HEK293 (cell line): Measurements from ENCODE around the gene CACNA1G.
A peak's percentile ranks its signal among the peaks of the same experiment; 100 is the strongest.

ENCODE experiments used
- CTCF ChIA-PET: fragments of 350-600 bp; formaldehyde crosslinking; extraction: SDS; loops from one replicate; lab custom pipeline; 2021; ENCODE audit warnings: antibody characterized with exemption; lab: Yijun Ruan, JAX
- POLR2A ChIA-PET: fragments of 300-600 bp; formaldehyde crosslinking; extraction: SDS; loops from one replicate; lab custom pipeline; 2020; ENCODE audit warnings: antibody characterized with exemption, inconsistent platforms; lab: Yijun Ruan, JAX
- H3K27ac ChIP-seq: fragments of 200-500 bp; sonication (Bioruptor generic); 2 replicates; pipeline ENCODE4 v1.5.1; 2014; ENCODE audit warnings: low read depth, low read length, control low read depth, inconsistent platforms; ENCODE audit errors: extremely low read depth
- H3K36me3 ChIP-seq, 2 experiments: fragments of 200-500 bp in 1 of 2; sonication (Bioruptor generic) in 1 of 2; 1 replicate in 1 of 2; 2 replicates in 1 of 2; pipeline ENCODE4 v1.5.1; 2014 to 2017; ENCODE audit warnings: inconsistent platforms in 2 of 2, low read length in 2 of 2; ENCODE audit not compliant: control insufficient read depth in 2 of 2, insufficient read depth in 1 of 2
- H3K4me1 ChIP-seq: fragments of 200-500 bp; sonication (Bioruptor generic); 2 replicates; pipeline ENCODE4 v1.5.1; 2014; ENCODE audit warnings: mild to moderate bottlenecking, low read length, inconsistent platforms; ENCODE audit not compliant: control insufficient read depth, insufficient read depth
- H3K4me3 ChIP-seq: 2 replicates; pipeline ENCODE4 v1.5.1; 2011; ENCODE audit warnings: low read depth, mild to moderate bottlenecking, control low read depth, low read length, moderate library complexity
- H3K9me3 ChIP-seq: fragments of 200-500 bp; sonication (Bioruptor generic); 2 replicates; pipeline ENCODE4 v1.5.1; 2014; ENCODE audit warnings: low read depth, low read length, inconsistent platforms; ENCODE audit not compliant: control insufficient read depth, insufficient read depth
- KLF9 ChIP-seq: fragments of 450-650 bp; formaldehyde crosslinking; IDR thresholded peaks from 2 replicates; pipeline ENCODE4 v1.5.1; 2016; ENCODE audit warnings: missing biosample characterization, missing genetic modification characterization, low read depth
- SCRT1 ChIP-seq: fragments of 450-650 bp; formaldehyde crosslinking; IDR thresholded peaks from 2 replicates; pipeline ENCODE4 v1.5.1; 2016; ENCODE audit warnings: missing biosample characterization, missing genetic modification characterization, borderline replicate concordance
- ZNF214 ChIP-seq: fragments of 450-650 bp; formaldehyde crosslinking; IDR thresholded peaks from 2 replicates; pipeline ENCODE4 v1.5.1; 2017; ENCODE audit warnings: missing biosample characterization, mild to moderate bottlenecking, missing genetic modification characterization, borderline replicate concordance
- ZNF341 ChIP-seq: fragments of 450-650 bp; formaldehyde crosslinking; IDR thresholded peaks from 2 replicates; pipeline ENCODE4; 2016; ENCODE audit warnings: low read depth, missing biosample characterization, missing genetic modification characterization
- ZNF354C ChIP-seq: fragments of 450-650 bp; formaldehyde crosslinking; IDR thresholded peaks from 2 replicates; pipeline ENCODE4 v1.5.1; 2016; ENCODE audit warnings: missing biosample characterization, missing genetic modification characterization, low read depth, borderline replicate concordance
- ZNF514 ChIP-seq: fragments of 450-650 bp; formaldehyde crosslinking; IDR thresholded peaks from 2 replicates; pipeline ENCODE4 v1.5.1; 2016; ENCODE audit warnings: missing biosample characterization, missing genetic modification characterization
- ZNF544 ChIP-seq: fragments of 450-650 bp; formaldehyde crosslinking; IDR thresholded peaks from 2 replicates; pipeline ENCODE4 v1.5.0; 2017; ENCODE audit warnings: missing biosample characterization, missing genetic modification characterization
- ZNF548 ChIP-seq: fragments of 450-650 bp; formaldehyde crosslinking; IDR thresholded peaks from 2 replicates; pipeline ENCODE4 v1.5.1; 2016; ENCODE audit warnings: missing biosample characterization, missing genetic modification characterization
- ZNF843 ChIP-seq: fragments of 450-650 bp; formaldehyde crosslinking; IDR thresholded peaks from 2 replicates; pipeline ENCODE4 v1.5.1; 2016; ENCODE audit warnings: missing biosample characterization, missing genetic modification characterization
- ZSCAN23 ChIP-seq: fragments of 450-650 bp; formaldehyde crosslinking; IDR thresholded peaks from 2 replicates; pipeline ENCODE4 v1.5.1; 2016; ENCODE audit warnings: missing biosample characterization, missing genetic modification characterization
- TF ChIP-seq, protein P1 (sequence below): fragments of 450-650 bp; formaldehyde crosslinking; IDR thresholded peaks from 2 replicates; pipeline ENCODE4 v1.5.1; 2016; ENCODE audit warnings: missing biosample characterization, missing genetic modification characterization
- TF ChIP-seq, protein P2 (sequence below): fragments of 450-650 bp; formaldehyde crosslinking; IDR thresholded peaks from 2 replicates; pipeline ENCODE4 v1.5.1; 2016; ENCODE audit warnings: missing biosample characterization, missing genetic modification characterization
- TF ChIP-seq, protein P3 (sequence below): fragments of 450-650 bp; IDR thresholded peaks from 2 replicates; pipeline ENCODE4 v1.5.1; 2018; ENCODE audit warnings: missing biosample characterization, mild to moderate bottlenecking, missing genetic modification characterization
- TF ChIP-seq, protein P4 (sequence below): fragments of 450-650 bp; formaldehyde crosslinking; conservative IDR thresholded peaks from 2 replicates; pipeline ENCODE4 v1.5.1; 2016; ENCODE audit warnings: low read depth, missing biosample characterization, missing genetic modification characterization

Gene CACNA1G

DNA sequence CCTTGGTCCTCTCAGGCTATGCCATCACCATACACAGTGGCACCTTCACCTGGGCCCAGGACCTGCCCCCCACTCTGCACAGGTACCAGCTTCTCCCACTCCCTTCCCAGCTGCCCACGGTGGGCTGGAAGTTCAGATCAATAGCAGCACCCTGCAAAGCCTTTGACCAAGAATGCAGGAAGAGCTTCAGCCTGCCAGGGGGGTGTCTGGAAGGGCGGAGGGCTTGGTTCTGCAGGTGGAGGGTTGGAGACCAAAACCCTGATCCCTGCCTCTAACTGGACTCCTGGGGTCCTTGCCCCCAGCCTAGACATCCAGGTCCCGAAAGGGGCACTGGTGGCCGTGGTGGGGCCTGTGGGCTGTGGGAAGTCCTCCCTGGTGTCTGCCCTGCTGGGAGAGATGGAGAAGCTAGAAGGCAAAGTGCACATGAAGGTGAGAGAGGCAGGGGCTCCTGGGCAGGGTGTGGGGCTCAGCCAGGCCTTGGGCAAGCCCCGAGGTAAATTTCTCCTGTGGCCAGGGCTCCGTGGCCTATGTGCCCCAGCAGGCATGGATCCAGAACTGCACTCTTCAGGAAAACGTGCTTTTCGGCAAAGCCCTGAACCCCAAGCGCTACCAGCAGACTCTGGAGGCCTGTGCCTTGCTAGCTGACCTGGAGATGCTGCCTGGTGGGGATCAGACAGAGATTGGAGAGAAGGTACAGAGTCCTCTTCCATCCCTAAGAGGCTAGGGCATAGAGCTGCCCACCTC, 108.5 kb downstream of the CACNA1G start:
- H3K4me1 ChIP-seq: no peaks in the 10 kb centered on the region
- H3K27ac ChIP-seq: no peak overlapping the region
- ChIA-PET CTCF (interaction anchor here (0.6 to 2.0 kb wide), 7 partner anchors 13 to 176 kb away, joined by 3 to 7 read pairs (median 5); no protein-coding TSS in a partner anchor), POLR2A (interaction anchor here (0.7 kb wide), 1 partner anchor 521 kb away, joined by 3 read pairs; no protein-coding TSS in a partner anchor)
- no peak overlapping the region for H3K4me3 ChIP-seq
- no peaks in the 10 kb centered on the region for H3K9me3 ChIP-seq
- H3K36me3 ChIP-seq: no peaks in the 10 kb centered on the region
- TF ChIP-seq ZNF514 (tag by site-specific recombination) (no peak), ZNF843 (tag by site-specific recombination) (no peak), ZNF341 (peak; percentile 79)

DNA sequence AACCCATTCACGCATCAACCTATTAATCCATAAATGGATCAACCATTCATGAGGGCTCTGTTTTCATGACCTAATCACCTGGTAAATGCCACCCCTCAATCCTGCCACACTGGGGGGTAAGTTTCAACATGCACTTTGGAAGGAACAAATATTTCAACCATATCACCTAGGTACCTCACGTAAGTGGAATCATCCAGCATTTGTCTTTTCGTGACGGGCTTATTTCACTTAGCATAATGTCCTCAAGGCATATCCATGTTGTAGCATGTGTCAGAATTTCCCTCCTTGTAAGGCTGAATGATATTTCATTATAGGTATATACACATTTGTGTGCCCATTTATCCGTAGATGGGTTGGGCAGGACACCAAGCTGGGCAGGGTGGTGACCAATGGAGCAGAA, 111.6 kb downstream of the CACNA1G start:
- CTCF ChIA-PET: interaction anchor here (1.7 to 1.8 kb wide), 2 partner anchors 9 to 41 kb away, joined by 4 to 9 read pairs; no protein-coding TSS in a partner anchor
- TF ChIP-seq, protein P1, sequence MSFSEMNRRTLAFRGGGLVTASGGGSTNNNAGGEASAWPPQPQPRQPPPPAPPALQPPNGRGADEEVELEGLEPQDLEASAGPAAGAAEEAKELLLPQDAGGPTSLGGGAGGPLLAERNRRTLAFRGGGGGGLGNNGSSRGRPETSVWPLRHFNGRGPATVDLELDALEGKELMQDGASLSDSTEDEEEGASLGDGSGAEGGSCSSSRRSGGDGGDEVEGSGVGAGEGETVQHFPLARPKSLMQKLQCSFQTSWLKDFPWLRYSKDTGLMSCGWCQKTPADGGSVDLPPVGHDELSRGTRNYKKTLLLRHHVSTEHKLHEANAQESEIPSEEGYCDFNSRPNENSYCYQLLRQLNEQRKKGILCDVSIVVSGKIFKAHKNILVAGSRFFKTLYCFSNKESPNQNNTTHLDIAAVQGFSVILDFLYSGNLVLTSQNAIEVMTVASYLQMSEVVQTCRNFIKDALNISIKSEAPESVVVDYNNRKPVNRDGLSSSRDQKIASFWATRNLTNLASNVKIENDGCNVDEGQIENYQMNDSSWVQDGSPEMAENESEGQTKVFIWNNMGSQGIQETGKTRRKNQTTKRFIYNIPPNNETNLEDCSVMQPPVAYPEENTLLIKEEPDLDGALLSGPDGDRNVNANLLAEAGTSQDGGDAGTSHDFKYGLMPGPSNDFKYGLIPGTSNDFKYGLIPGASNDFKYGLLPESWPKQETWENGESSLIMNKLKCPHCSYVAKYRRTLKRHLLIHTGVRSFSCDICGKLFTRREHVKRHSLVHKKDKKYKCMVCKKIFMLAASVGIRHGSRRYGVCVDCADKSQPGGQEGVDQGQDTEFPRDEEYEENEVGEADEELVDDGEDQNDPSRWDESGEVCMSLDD (tag by site-specific recombination): no peak
- TF ChIP-seq ZNF214 (no peak), ZNF544 (tag by site-specific recombination) (no peak), ZNF354C (no peak), KLF9 (no peak), ZNF548 (tag by site-specific recombination) (no peak), SCRT1 (tag by site-specific recombination) (no peak), ZSCAN23 (tag by site-specific recombination) (no peak)
- TF ChIP-seq, protein P2, sequence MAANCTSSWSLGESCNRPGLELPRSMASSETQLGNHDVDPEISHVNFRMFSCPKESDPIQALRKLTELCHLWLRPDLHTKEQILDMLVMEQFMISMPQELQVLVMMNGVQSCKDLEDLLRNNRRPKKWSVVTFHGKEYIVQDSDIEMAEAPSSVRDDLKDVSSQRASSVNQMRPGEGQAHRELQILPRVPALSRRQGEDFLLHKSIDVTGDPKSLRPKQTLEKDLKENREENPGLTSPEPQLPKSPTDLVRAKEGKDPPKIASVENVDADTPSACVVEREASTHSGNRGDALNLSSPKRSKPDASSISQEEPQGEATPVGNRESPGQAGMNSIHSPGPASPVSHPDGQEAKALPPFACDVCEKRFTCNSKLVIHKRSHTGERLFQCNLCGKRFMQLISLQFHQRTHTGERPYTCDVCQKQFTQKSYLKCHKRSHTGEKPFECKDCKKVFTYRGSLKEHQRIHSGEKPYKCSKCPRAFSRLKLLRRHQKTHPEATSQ (tag by site-specific recombination): no peak
- TF ChIP-seq, protein P3, sequence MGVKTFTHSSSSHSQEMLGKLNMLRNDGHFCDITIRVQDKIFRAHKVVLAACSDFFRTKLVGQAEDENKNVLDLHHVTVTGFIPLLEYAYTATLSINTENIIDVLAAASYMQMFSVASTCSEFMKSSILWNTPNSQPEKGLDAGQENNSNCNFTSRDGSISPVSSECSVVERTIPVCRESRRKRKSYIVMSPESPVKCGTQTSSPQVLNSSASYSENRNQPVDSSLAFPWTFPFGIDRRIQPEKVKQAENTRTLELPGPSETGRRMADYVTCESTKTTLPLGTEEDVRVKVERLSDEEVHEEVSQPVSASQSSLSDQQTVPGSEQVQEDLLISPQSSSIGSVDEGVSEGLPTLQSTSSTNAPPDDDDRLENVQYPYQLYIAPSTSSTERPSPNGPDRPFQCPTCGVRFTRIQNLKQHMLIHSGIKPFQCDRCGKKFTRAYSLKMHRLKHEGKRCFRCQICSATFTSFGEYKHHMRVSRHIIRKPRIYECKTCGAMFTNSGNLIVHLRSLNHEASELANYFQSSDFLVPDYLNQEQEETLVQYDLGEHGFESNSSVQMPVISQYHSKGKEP: no peak
- TF ChIP-seq, protein P4, sequence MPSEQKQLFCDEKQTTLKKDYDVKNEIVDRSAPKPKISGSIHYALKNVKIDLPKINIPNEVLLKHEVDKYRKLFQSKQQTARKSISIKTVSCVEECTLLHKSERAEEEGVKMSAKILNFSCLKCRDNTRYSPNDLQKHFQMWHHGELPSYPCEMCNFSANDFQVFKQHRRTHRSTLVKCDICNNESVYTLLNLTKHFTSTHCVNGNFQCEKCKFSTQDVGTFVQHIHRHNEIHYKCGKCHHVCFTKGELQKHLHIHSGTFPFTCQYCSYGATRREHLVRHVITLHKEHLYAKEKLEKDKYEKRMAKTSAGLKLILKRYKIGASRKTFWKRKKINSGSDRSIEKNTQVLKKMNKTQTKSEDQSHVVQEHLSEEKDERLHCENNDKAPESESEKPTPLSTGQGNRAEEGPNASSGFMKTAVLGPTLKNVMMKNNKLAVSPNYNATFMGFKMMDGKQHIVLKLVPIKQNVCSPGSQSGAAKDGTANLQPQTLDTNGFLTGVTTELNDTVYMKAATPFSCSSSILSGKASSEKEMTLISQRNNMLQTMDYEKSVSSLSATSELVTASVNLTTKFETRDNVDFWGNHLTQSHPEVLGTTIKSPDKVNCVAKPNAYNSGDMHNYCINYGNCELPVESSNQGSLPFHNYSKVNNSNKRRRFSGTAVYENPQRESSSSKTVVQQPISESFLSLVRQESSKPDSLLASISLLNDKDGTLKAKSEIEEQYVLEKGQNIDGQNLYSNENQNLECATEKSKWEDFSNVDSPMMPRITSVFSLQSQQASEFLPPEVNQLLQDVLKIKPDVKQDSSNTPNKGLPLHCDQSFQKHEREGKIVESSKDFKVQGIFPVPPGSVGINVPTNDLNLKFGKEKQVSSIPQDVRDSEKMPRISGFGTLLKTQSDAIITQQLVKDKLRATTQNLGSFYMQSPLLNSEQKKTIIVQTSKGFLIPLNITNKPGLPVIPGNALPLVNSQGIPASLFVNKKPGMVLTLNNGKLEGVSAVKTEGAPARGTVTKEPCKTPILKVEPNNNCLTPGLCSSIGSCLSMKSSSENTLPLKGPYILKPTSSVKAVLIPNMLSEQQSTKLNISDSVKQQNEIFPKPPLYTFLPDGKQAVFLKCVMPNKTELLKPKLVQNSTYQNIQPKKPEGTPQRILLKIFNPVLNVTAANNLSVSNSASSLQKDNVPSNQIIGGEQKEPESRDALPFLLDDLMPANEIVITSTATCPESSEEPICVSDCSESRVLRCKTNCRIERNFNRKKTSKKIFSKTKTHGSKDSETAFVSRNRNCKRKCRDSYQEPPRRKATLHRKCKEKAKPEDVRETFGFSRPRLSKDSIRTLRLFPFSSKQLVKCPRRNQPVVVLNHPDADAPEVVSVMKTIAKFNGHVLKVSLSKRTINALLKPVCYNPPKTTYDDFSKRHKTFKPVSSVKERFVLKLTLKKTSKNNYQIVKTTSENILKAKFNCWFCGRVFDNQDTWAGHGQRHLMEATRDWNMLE (tag by site-specific recombination): no peak
- TF ChIP-seq, all 188 proteins: peak for 0
- POLR2A ChIA-PET: no interaction called here
- no peaks in the 10 kb centered on the region for H3K4me1 ChIP-seq
- no peaks in the 10 kb centered on the region for H3K9me3 ChIP-seq
- H3K36me3 ChIP-seq: no peaks in the 10 kb centered on the region
- H3K27ac ChIP-seq: no peak overlapping the region
- H3K4me3 ChIP-seq: no peak overlapping the region
